SK-N-SH treated with all-trans-retinoic acid at 6 μM for 48 hours (cell line): ENCODE measurements around the gene CARD10.

Experiments used
- ATAC-seq: fragments of 200-7000 bp; cut with Tn5 transposase; 3 replicates; pipeline ENCODE4 v1.9.1; 2020; ENCODE audit warnings: mild to moderate bottlenecking, moderate library complexity
- ARNTL ChIP-seq: fragments of 450-650 bp; formaldehyde crosslinking; IDR thresholded peaks from 2 replicates; pipeline ENCODE4 v1.5.0; 2020; ENCODE audit warnings: low read depth, mild to moderate bottlenecking, moderate library complexity, borderline replicate concordance
- BACH2 ChIP-seq: fragments of 250-450 bp; sonication (Bioruptor Pico); IDR thresholded peaks from 2 replicates; pipeline ENCODE4 v1.9.0; 2021; ENCODE audit warnings: mild to moderate bottlenecking, borderline replicate concordance
- CSDC2 ChIP-seq: fragments of 250-450 bp; sonication (Bioruptor Pico); IDR thresholded peaks from 2 replicates; pipeline ENCODE4 v1.5.0; 2020; ENCODE audit warnings: mild to moderate bottlenecking, moderate library complexity
- GLIS3 ChIP-seq: fragments of 250-450 bp; sonication (Bioruptor Pico); IDR thresholded peaks from 2 replicates; pipeline ENCODE4 v1.5.0; 2020; ENCODE audit warnings: mild to moderate bottlenecking, moderate library complexity
- ISL1 ChIP-seq: fragments of 250-450 bp; sonication (Bioruptor Pico); IDR thresholded peaks from 2 replicates; pipeline ENCODE4 v2.1.2; 2022; ENCODE audit warnings: mild to moderate bottlenecking, moderate library complexity
- OSR1 ChIP-seq: fragments of 250-450 bp; sonication (Bioruptor Pico); IDR thresholded peaks from 2 replicates; pipeline ENCODE4 v1.8.0; 2022; ENCODE audit warnings: moderate library complexity, mild to moderate bottlenecking, inconsistent platforms
- PPARA ChIP-seq: fragments of 250-450 bp; sonication (Bioruptor Pico); IDR thresholded peaks from 2 replicates; pipeline ENCODE4 v1.5.0; 2020; ENCODE audit warnings: mild to moderate bottlenecking, borderline replicate concordance
- SNAI2 ChIP-seq: fragments of 250-450 bp; sonication (Bioruptor Pico); IDR thresholded peaks from 2 replicates; pipeline ENCODE4 v1.5.0; 2020; ENCODE audit warnings: mild to moderate bottlenecking, moderate library complexity
- TCF4 ChIP-seq: fragments of 250-450 bp; sonication (Bioruptor Pico); IDR thresholded peaks from 2 replicates; pipeline ENCODE4 v1.8.0; 2021; ENCODE audit warnings: mild to moderate bottlenecking, moderate library complexity, borderline replicate concordance
- TOX ChIP-seq: fragments of 250-450 bp; sonication (Bioruptor Pico); IDR thresholded peaks from 2 replicates; pipeline ENCODE4 v1.8.0; 2021; ENCODE audit warnings: mild to moderate bottlenecking, moderate library complexity, borderline replicate concordance
- ZC3H10 ChIP-seq: fragments of 250-450 bp; sonication (Bioruptor Pico); IDR thresholded peaks from 2 replicates; pipeline ENCODE4 v1.5.1; 2021; ENCODE audit warnings: mild to moderate bottlenecking, moderate library complexity
- ZFP3 ChIP-seq: fragments of 250-450 bp; sonication (Bioruptor Pico); IDR thresholded peaks from 2 replicates; pipeline ENCODE4 v1.5.0; 2020; ENCODE audit warnings: mild to moderate bottlenecking, moderate library complexity
- ZFP30 ChIP-seq: fragments of 450-650 bp; formaldehyde crosslinking; IDR thresholded peaks from 2 replicates; pipeline ENCODE4 v1.5.0; 2022; ENCODE audit warnings: mild to moderate bottlenecking, moderate library complexity
- ZNF565 ChIP-seq: fragments of 450-650 bp; formaldehyde crosslinking; conservative IDR thresholded peaks from 2 replicates; pipeline ENCODE4 v1.5.0; 2020; ENCODE audit warnings: low read depth, mild to moderate bottlenecking, moderate library complexity
- ZNF8 ChIP-seq: fragments of 450-650 bp; formaldehyde crosslinking; IDR thresholded peaks from 2 replicates; pipeline ENCODE4 v1.5.0; 2020; ENCODE audit warnings: mild to moderate bottlenecking, moderate library complexity
- TF ChIP-seq, protein P1 (sequence below): fragments of 250-450 bp; sonication (Bioruptor Pico); IDR thresholded peaks from 2 replicates; pipeline ENCODE4 v1.8.0; 2020; ENCODE audit warnings: mild to moderate bottlenecking, moderate library complexity, borderline replicate concordance
- TF ChIP-seq, protein P2 (sequence below): fragments of 250-450 bp; sonication (Bioruptor Pico); IDR thresholded peaks from 2 replicates; pipeline ENCODE4 v1.8.0; 2021; ENCODE audit warnings: low read depth, mild to moderate bottlenecking, moderate library complexity, borderline replicate concordance
- TF ChIP-seq, protein P3 (sequence below): fragments of 250-450 bp; sonication (Bioruptor Pico); IDR thresholded peaks from 2 replicates; pipeline ENCODE4 v1.5.1; 2020; ENCODE audit warnings: low read depth, mild to moderate bottlenecking, moderate library complexity
- TF ChIP-seq, protein P4 (sequence below): fragments of 250-450 bp; sonication (Bioruptor Pico); IDR thresholded peaks from 2 replicates; pipeline ENCODE4 v1.5.0; 2020; ENCODE audit warnings: mild to moderate bottlenecking, moderate library complexity

CARD10 gene

DNA sequence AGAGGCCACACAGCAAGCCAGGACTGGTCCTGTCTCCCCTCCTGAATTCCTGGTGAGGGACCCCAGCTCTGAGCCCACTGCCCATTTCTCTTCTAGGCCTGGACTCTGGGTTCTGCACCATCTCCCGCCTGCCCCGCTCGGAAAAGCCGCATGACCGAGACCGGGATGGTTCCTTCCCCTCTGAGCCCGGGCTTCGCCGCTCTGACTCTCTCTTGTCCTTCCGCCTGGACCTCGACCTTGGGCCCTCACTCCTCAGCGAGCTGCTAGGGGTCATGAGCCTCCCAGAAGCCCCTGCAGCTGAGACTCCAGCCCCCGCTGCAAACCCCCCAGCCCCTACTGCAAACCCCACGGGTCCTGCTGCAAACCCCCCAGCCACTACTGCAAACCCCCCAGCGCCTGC, 48.8 kb upstream of the CARD10 start:
- ATAC-seq = no peak
- TF ChIP-seq ISL1 (CRISPR knock-in tag) = no peak
- TF ChIP-seq TCF4 = no peak
- no peak for TF ChIP-seq SNAI2 (CRISPR knock-in tag)
- TF ChIP-seq, protein P1, sequence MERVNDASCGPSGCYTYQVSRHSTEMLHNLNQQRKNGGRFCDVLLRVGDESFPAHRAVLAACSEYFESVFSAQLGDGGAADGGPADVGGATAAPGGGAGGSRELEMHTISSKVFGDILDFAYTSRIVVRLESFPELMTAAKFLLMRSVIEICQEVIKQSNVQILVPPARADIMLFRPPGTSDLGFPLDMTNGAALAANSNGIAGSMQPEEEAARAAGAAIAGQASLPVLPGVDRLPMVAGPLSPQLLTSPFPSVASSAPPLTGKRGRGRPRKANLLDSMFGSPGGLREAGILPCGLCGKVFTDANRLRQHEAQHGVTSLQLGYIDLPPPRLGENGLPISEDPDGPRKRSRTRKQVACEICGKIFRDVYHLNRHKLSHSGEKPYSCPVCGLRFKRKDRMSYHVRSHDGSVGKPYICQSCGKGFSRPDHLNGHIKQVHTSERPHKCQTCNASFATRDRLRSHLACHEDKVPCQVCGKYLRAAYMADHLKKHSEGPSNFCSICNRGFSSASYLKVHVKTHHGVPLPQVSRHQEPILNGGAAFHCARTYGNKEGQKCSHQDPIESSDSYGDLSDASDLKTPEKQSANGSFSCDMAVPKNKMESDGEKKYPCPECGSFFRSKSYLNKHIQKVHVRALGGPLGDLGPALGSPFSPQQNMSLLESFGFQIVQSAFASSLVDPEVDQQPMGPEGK (CRISPR knock-in tag) = no peak
- TF ChIP-seq GLIS3 (CRISPR knock-in tag) = no peak
- TF ChIP-seq TOX (CRISPR knock-in tag) = no peak
- no peak for TF ChIP-seq ZFP30 (CRISPR knock-in tag)
- no peak for TF ChIP-seq BACH2
- TF ChIP-seq ZFP3 (CRISPR knock-in tag) = no peak

DNA sequence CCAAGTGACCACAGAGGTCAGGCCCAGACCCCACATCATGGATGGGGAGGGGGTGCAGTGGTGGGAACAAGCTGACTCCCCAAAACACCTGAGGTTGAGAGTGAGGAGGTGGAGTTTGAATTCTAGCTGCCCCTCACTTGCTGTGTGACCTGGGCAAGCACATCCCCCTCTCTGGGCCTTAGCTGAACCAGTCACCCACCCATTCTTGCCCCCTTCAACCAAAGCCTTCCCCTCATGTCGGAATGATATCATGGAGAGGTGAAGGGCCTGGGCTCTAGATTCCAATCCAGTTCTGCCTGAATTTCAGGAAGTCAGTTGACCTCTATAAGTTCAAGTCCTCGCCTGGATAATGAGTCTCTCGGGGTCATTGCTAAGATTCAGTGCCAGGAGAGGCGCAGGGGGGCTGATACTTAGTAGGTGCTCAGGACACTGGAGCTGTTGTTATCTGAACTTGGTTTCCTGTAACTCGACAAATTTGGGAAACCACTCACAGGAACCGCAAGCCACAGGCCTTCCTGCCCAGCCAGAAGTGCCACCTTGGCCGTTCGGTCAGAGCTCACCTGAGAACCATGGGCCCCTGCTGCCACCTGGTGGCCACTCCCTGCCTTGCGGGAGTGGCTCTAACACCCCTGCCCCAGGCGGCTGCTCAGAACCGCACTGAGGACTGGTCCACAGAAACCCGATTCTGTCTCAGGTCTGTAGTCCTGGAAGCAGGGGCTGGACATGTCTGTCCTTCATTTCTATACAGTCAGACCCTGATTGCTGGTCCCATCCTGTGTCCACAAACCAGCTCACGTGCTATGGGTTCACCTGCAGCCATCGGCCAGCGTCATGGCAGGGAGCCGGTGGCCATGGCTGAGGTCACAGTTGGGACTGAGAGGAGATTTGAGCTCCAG, 47.9 kb upstream of the CARD10 start:
- TF ChIP-seq ZNF565 (CRISPR knock-in tag) = no peak
- TF ChIP-seq ZNF8 (CRISPR knock-in tag) = no peak
- TF ChIP-seq, protein P1 (CRISPR knock-in tag) = no peak
- TF ChIP-seq, protein P2, sequence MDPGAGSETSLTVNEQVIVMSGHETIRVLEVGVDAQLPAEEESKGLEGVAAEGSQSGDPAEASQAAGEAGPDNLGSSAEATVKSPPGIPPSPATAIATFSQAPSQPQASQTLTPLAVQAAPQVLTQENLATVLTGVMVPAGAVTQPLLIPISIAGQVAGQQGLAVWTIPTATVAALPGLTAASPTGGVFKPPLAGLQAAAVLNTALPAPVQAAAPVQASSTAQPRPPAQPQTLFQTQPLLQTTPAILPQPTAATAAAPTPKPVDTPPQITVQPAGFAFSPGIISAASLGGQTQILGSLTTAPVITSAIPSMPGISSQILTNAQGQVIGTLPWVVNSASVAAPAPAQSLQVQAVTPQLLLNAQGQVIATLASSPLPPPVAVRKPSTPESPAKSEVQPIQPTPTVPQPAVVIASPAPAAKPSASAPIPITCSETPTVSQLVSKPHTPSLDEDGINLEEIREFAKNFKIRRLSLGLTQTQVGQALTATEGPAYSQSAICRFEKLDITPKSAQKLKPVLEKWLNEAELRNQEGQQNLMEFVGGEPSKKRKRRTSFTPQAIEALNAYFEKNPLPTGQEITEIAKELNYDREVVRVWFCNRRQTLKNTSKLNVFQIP (CRISPR knock-in tag) = no peak
- no peak for TF ChIP-seq GLIS3 (CRISPR knock-in tag)
- TF ChIP-seq CSDC2 (CRISPR knock-in tag) = no peak
- no peak for TF ChIP-seq ZFP3 (CRISPR knock-in tag)
- TF ChIP-seq TCF4 = no peak
- TF ChIP-seq OSR1 = no peak
- TF ChIP-seq BACH2 = no peak
- no peak for TF ChIP-seq ISL1 (CRISPR knock-in tag)
- TF ChIP-seq ARNTL (CRISPR knock-in tag) = no peak
- peak; percentile 60 for ATAC-seq

DNA sequence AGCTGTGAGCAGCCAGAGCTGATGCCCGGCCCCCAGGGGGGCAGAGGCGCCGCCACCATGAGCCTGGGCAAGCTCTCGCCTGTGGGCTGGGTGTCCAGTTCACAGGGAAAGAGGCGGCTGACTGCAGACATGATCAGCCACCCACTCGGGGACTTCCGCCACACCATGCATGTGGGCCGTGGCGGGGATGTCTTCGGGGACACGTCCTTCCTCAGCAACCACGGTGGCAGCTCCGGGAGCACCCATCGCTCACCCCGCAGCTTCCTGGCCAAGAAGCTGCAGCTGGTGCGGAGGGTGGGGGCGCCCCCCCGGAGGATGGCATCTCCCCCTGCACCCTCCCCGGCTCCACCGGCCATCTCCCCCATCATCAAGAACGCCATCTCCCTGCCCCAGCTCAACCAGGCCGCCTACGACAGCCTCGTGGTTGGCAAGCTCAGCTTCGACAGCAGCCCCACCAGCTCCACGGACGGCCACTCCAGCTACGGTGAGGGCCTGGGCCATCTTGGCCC, 47.2 kb upstream of the CARD10 start:
- no peak for TF ChIP-seq OSR1
- TF ChIP-seq, protein P2 (CRISPR knock-in tag) = no peak
- no peak for TF ChIP-seq TCF4
- no peak for TF ChIP-seq ZNF565 (CRISPR knock-in tag)
- TF ChIP-seq PPARA (CRISPR knock-in tag) = no peak
- TF ChIP-seq, protein P3, sequence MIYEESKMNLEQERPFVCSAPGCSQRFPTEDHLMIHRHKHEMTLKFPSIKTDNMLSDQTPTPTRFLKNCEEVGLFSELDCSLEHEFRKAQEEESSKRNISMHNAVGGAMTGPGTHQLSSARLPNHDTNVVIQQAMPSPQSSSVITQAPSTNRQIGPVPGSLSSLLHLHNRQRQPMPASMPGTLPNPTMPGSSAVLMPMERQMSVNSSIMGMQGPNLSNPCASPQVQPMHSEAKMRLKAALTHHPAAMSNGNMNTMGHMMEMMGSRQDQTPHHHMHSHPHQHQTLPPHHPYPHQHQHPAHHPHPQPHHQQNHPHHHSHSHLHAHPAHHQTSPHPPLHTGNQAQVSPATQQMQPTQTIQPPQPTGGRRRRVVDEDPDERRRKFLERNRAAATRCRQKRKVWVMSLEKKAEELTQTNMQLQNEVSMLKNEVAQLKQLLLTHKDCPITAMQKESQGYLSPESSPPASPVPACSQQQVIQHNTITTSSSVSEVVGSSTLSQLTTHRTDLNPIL (CRISPR knock-in tag) = no peak
- TF ChIP-seq ZFP3 (CRISPR knock-in tag) = no peak
- TF ChIP-seq, protein P4, sequence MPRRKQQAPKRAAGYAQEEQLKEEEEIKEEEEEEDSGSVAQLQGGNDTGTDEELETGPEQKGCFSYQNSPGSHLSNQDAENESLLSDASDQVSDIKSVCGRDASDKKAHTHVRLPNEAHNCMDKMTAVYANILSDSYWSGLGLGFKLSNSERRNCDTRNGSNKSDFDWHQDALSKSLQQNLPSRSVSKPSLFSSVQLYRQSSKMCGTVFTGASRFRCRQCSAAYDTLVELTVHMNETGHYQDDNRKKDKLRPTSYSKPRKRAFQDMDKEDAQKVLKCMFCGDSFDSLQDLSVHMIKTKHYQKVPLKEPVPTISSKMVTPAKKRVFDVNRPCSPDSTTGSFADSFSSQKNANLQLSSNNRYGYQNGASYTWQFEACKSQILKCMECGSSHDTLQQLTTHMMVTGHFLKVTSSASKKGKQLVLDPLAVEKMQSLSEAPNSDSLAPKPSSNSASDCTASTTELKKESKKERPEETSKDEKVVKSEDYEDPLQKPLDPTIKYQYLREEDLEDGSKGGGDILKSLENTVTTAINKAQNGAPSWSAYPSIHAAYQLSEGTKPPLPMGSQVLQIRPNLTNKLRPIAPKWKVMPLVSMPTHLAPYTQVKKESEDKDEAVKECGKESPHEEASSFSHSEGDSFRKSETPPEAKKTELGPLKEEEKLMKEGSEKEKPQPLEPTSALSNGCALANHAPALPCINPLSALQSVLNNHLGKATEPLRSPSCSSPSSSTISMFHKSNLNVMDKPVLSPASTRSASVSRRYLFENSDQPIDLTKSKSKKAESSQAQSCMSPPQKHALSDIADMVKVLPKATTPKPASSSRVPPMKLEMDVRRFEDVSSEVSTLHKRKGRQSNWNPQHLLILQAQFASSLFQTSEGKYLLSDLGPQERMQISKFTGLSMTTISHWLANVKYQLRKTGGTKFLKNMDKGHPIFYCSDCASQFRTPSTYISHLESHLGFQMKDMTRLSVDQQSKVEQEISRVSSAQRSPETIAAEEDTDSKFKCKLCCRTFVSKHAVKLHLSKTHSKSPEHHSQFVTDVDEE (CRISPR knock-in tag) = no peak
- no peak for TF ChIP-seq ISL1 (CRISPR knock-in tag)
- TF ChIP-seq TOX (CRISPR knock-in tag) = no peak
- no peak for TF ChIP-seq CSDC2 (CRISPR knock-in tag)
- no peak for TF ChIP-seq ZC3H10 (CRISPR knock-in tag)
- TF ChIP-seq, all 23 proteins: peak for 0

More for the DNA sequence above, 47.2 kb upstream of the CARD10 start:
- no peak for ATAC-seq
